Measurements from ENCODE around the gene BECN2. TPM values are rescaled to one million over a fixed set of nuclear protein-coding genes. Genes with fewer than 3 reads are reported as not detected.
"Not testable (repeated sequence)": the region's sequence is repeated elsewhere in the genome, so short reads cannot be mapped to it uniquely, and the experiment has no call there.

The BECN2 gene
- total RNA-seq, 1 experiment from 2014 or later, result not detected

DNA sequence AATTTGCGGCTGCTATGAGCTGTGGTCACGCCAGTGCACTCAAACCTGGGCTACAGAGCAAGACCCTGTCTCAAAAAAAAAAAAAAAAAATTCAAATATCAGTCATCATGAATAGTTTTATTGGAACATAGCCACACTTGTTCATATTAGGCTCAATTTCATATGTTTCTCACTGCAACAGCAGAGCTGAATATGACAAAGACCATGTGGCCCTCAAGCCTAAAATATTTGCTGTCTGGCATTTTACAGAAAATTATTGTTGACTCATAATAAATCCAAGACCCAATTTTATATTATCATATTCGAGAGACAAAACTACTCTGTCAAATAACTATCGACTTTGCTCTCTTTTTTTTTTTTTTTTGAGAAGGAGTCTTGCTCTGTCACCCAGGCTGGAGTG, 11.0 kb downstream of the BECN2 start:
- in situ Hi-C loops (cut with HindIII; ENCODE audit: low pct_unique_long_range_greater_than_20kb, low sequenced_read_pairs), result no loop called here
- no peak for DNase-seq (ENCODE audit: low read depth)

DNA sequence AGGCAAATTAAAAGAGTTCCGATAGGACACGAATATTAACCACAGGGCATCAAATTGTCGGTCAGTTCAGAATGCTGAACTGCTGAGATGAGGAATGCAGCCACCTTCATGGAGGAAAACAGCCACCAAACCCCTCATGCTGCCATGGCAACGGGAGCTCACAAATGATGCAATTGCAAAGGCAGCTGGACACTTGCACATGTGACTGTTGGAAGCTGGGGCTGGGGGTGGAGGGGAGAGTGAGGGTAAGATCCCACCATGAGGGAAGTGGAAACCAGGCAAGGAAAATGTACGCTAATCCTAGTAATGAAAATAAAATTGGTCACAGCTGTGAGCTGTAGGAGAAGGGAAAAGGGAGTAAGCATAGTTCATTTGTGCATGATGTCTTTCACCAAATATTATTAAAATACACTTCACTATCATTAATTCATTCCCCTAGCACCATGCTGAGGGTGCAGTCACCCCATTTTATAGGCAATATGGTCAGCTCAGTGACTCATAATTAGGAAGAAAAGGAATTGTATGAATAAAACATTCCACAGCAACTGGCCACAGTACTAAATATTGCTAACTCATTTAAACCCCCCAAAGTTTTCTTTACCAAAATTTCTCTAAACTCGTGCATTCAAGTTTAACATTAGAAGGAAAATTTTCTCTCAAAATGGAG, 15.3 kb downstream of the BECN2 start:
- in situ Hi-C loops (cut with HindIII; ENCODE audit: low pct_unique_long_range_greater_than_20kb, low sequenced_read_pairs), result no loop called here
- no peak for DNase-seq (ENCODE audit: low read depth)

DNA sequence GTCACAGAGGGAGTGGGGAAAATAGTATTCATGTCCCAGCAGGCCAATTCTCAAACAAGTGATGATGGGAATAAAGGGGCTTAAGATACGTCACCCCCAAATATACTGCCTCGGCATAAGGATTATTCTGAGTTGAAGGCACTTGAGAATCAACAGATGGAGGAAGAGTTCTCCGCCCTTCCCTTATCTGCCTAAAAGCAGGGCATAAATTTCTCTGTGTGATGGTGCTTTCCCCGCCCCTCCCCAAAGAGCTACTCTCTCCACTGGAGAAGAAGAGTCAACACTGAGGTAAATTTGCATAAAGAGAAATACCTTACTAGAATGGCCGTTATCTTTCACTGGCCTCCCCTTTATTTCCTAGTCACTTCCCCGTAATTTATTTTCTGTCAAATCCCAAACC, 18.7 kb downstream of the BECN2 start:
- DNase-seq (ENCODE audit: low read depth), result no peak
- in situ Hi-C loops (cut with HindIII; ENCODE audit: low pct_unique_long_range_greater_than_20kb, low sequenced_read_pairs), result no loop called here

DNA sequence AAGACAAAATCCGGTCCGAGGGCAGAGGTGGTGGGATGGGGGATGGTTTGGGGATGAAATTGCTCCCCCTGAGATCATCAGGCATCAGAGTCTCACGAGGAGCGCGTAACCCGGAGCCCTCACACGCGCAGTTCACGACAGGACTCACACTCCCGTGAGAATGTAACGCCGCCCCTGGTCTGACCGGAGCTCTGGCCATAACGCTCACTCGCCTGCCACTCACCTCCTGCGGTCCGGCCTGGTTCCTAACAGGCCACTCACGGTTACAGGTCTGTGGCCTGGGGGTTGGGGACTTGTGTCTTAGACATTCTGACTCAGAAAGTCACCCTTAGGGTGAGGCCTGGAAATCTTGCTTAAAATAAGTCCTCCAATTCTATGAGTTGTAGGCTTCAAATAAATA, 21.5 kb downstream of the BECN2 start:
- in situ Hi-C loops (cut with HindIII; ENCODE audit: low pct_unique_long_range_greater_than_20kb, low sequenced_read_pairs), result no loop called here
- no peak for DNase-seq (ENCODE audit: low read depth)

DNA sequence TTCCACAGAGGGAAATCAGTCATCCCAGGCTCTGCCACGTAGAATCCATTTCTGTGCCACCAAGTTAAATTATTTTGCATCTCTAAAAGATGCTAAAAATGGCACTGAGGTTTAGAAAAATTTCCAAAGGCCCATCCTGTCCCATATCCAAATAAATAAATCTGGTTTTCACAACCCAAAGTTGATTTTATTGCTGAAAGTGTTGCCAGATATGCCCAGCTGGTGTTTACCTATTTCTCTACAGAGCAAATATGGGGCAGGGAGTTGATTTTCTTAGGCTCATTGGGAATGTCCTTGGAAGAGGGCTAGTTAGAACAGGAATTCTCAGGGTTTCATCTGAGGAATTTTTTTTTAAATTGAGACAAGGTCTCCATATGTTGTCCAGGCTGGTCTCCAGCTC, 22.4 kb downstream of the BECN2 start:
- in situ Hi-C loops (cut with HindIII; ENCODE audit: low pct_unique_long_range_greater_than_20kb, low sequenced_read_pairs), result no loop called here

DNA sequence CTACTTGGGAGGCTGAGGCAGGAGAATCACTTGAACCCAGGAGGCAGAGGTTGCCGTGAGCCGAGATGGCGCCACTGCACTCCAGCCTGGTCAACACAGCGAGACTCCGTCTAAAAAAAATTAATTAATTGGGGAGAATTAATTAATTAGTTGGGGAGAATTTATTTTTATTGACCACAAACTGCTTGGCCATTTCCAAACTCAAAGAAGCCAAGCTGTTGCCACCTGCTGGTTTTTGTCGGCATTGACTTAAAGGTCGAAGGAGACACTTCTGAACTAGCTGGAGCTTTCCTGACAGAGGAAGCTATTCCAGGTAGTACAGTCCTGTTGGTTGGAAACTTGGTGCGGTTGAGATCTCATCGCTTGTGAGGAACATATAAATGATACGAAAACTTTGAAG, 28.2 kb downstream of the BECN2 start:
- in situ Hi-C loops (cut with HindIII; ENCODE audit: low pct_unique_long_range_greater_than_20kb, low sequenced_read_pairs), result no loop called here
- peak; percentile 35 for DNase-seq (ENCODE audit: low read depth)

More for the DNA sequence above, 22.4 kb downstream of the BECN2 start:
- DNase-seq (ENCODE audit: low read depth), result no peak

DNA sequence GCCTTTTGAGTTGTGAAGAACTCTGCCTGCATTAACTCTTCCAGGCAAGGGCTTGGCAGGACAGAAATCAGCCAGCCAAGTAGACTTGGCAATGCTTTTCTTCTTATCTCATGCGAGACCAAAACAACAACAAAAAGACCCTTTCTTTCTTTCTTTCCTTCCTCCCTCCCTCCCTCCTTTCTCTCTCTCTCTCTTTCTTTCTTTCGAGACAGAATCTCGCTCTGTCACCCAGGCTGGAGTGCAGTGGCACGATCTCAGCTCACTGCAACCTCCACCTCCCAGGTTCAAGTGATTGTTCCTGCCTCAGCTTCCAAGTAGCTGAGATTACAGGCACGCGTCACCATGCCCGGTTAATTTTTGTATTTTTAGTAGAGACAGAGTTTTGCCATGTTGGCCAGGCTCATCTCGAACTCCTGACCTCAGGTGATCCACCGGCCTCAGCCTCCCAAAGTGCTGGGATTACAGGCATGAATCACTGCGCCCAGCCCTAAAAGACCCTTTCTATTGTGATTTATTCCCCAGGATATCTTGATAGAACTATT, 30.9 kb downstream of the BECN2 start:
- in situ Hi-C loops (cut with HindIII; ENCODE audit: low pct_unique_long_range_greater_than_20kb, low sequenced_read_pairs); DNase-seq (ENCODE audit: low read depth): not testable (repeated sequence)

DNA sequence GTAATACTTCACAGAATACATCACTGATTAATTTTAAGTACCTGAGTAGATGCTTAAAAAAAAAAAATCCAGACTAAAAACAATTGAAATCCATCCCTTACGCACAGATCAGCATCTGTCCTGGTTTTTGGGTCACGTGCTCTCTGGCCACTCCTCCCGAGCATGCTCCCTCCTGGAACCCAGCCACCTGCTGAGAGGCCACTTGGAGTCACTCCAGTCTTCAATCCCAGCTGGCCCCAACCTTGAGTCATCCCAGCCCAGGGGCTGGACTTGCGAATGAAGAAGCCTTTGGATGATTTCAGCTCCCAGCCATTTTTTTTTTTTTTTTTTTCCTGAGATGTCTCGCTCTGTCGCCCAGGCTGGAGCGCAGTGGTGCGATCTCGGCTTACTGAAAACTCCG, 32.5 kb downstream of the BECN2 start:
- in situ Hi-C loops (cut with HindIII; ENCODE audit: low pct_unique_long_range_greater_than_20kb, low sequenced_read_pairs), result no loop called here
- peak; percentile 97 for DNase-seq (ENCODE audit: low read depth)

DNA sequence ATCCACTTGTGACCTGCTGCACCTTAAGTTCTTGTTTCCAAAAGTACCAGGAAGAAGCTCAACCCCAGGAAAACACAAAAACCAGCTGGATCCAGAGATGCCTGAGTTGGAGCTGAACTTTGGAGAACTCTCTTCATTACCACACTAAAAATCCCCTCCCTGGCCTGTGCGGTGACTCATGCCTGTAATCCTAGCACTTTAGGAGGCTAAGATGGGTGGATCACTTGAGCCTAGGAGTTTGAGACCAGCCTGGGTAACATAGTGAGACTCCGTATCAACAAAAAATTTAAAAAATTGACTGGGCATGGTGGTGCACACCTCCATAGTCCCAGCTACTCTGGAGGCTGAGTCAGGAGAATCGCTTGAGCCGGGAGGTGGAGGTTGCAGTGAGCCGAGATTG, 35.2 kb downstream of the BECN2 start:
- in situ Hi-C loops (cut with HindIII; ENCODE audit: low pct_unique_long_range_greater_than_20kb, low sequenced_read_pairs), result no loop called here
- DNase-seq (ENCODE audit: low read depth), result no peak

DNA sequence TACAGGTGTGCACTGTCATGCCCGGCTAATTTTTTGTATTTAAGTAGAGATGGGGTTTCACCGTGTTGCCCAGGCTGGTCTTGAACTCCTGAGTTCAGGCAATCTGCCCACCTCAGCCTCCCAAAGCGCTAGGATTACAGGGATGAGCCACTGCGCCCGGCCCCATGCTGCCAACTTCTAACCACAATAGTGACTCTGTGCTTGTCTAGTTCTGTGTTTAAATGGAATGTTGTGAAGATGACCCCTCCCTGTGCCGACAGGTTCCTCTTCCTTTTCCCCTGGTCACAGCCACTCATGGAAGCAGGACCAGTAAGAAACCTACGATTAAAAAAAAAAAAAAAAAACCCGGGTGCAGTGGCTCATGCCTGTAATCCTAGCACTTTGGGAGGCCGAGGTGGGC, 36.6 kb downstream of the BECN2 start:
- in situ Hi-C loops (cut with HindIII; ENCODE audit: low pct_unique_long_range_greater_than_20kb, low sequenced_read_pairs), result no loop called here
- DNase-seq (ENCODE audit: low read depth), result no peak

DNA sequence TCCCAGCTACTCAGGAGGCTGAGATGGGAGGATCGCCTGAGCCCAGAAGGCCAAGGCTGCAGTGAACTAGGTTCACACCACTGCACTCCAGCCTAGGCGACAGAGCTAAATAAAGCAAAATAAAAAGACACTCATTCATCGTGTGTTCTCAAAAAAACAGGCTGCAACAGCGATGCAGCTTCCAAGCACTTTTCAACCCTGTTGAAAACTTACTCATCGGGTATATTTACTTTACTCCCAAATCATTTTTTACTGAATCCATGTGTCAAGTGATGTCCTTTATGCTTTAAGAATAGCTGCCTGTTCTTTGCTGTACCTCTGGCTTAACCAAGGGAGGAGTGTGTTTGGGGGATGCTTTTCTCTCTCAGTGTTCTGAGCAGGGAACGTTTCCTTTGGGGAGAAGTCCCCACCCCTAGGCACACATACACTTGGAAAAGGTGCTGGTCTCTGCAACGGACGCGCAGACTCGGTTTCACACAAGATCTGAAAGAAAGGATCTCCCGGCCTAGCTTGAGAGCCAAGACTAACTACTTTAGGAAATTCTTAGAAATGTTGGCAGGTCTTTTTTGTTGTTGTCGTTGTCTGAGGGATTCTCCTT, 39.9 kb downstream of the BECN2 start:
- DNase-seq (ENCODE audit: low read depth), result no peak
- in situ Hi-C loops (cut with HindIII; ENCODE audit: low pct_unique_long_range_greater_than_20kb, low sequenced_read_pairs), result no loop called here

DNA sequence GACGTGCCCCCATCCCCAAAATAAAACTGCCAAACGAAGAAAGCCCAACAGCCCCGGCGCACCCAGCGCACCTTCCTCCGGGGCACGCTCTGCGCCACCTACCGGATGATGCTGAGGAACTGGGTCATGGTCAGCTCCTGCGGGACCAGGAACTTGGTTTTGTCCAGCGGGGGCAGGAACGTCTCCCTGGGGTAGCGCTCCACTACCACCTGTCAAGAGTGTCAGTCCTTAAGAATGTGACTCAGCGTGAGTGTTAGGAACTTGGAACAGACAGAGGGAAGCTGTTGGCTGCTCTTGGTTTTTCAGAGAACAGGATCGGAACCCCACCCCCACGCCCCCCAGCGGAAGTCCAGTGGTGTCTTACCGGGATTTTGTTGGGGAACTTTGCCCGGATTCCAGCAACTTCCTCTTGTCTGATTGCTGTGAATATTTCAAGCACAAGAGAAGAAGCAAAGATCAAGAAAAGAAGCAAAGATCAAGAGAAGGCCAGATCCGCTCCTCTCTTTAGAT, 40.9 kb downstream of the BECN2 start:
- in situ Hi-C loops (cut with HindIII; ENCODE audit: low pct_unique_long_range_greater_than_20kb, low sequenced_read_pairs), result no loop called here

DNA sequence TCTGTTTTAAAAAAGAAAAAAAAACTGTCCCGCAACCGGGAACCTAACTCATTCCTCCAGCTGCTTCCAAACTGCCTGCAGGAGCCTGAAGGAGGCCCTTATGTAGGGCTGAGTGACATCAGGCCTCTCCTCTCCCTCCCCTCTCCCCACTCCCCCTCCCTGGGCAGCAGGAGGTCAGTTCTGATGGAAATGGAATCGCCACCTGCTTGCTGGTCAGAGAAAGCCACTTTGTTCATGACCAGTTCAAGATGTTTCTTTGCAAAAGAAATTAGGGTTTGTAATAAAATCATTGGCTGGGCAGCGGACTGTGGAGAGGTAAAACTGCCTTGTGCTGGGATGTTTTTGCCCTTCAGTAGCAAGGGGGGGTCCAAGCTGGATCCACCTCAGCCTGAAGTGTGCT, 41.5 kb downstream of the BECN2 start, which contains the start of gene MAP1LC3C:
Gene MAP1LC3C, minus strand, starts transcription at position 73 of the 400 bp plus-strand sequence. CDS start 90 bp downstream, outside the sequence.
- peak; percentile 32 for DNase-seq (ENCODE audit: low read depth)
- in situ Hi-C loops (cut with HindIII; ENCODE audit: low pct_unique_long_range_greater_than_20kb, low sequenced_read_pairs), result no loop called here

More for the DNA sequence above, 40.9 kb downstream of the BECN2 start:
- peak; percentile 75 for DNase-seq (ENCODE audit: low read depth)

DNA sequence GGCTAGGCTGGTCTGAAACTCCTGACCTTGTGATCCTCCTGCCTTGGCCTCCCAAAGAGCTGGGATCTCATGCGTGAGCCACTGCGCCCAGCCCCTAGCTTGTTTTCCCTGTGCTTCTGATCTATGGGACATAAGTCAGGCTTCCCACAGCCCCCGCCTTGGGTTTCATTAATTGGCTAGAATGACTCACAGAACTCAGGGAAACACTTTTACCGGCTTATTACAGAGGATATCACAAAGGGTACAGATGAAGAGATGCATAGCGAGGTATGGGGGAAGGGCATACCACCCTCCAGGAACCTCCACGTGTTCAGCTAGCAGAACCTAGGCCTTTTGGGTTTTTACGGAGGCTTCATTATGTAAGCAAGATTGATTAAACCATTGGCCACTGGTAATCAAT, 42.9 kb downstream of the BECN2 start:
- no peak for DNase-seq (ENCODE audit: low read depth)
- in situ Hi-C loops (cut with HindIII; ENCODE audit: low pct_unique_long_range_greater_than_20kb, low sequenced_read_pairs), result no loop called here

DNA sequence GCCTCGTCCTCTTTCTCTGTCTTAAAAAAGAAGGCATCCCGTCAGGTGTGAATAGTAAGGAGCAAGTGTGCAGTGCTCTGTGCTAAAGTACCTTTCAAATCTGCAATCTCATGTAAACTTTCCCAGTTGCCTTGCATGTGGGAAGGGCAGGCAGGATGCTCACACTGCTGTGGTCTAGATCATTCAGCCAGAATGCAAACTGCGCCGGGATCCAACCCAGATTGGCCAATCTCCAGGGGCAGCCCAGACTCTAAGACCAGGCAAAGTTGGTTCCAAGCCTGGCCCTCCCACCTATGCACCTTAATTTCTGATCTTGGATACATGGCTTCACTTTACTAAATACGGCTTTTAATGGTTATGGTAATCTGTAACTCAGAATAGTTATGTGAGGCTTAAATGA, 44.5 kb downstream of the BECN2 start:
- in situ Hi-C loops (cut with HindIII; ENCODE audit: low pct_unique_long_range_greater_than_20kb, low sequenced_read_pairs), result no loop called here
- DNase-seq (ENCODE audit: low read depth), result no peak

DNA sequence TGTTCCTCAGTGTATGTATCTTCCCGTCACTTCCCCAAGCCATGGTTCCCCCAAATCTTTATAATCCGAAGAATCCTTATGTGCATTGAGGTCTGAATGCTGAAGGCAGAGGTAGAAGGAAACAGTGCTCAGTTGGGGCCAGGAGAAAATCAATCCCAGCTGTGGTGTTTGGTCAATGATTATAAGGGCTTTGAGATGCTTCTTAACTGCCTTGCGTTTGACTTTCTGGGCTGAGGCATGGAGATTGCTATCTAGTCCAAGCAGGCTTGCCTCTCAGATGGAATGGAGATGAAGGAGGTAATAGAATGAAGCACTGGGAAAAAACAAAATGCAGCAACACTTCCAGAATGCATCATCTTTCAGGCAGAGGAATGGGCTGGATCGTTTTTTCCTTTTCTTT, 44.9 kb downstream of the BECN2 start:
- no peak for DNase-seq (ENCODE audit: low read depth)
- in situ Hi-C loops (cut with HindIII; ENCODE audit: low pct_unique_long_range_greater_than_20kb, low sequenced_read_pairs), result no loop called here

DNA sequence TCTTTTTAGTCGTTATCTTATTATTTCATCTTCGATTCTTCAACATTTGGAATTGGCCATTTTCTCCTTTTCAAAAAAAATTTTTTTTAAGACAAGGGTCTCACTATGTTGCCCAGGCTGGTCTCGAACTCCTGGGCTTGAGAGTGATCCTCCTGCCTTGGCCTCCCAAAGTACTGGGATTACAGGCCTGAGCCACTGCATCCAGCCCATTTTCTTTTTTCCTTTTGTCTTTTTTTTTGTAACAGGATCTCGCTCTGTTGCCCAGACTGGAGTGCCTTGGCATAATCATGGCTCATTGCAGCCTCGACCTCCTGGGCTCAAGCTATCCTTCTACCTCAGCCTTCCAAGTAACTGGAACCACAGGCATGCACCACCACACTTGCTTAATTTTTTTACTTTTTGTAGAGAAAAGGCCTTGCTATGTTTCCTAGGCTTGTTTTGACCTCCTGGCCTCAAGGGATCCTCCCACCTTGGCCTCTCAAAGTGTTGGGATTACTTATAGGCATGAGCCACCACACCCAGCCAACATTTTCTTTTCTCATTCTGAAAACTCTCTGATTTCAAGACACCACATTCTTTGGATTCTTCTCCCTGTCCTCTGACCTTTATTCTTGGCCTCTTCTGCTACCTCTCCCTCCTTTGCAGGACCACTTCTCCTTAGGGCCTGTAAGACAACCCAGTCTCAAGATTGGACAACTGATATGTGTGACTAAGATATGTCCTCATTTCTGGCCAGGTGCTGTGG, 47.4 kb downstream of the BECN2 start:
- in situ Hi-C loops (cut with HindIII; ENCODE audit: low pct_unique_long_range_greater_than_20kb, low sequenced_read_pairs), result no loop called here
- DNase-seq (ENCODE audit: low read depth), result peak; percentile 71

DNA sequence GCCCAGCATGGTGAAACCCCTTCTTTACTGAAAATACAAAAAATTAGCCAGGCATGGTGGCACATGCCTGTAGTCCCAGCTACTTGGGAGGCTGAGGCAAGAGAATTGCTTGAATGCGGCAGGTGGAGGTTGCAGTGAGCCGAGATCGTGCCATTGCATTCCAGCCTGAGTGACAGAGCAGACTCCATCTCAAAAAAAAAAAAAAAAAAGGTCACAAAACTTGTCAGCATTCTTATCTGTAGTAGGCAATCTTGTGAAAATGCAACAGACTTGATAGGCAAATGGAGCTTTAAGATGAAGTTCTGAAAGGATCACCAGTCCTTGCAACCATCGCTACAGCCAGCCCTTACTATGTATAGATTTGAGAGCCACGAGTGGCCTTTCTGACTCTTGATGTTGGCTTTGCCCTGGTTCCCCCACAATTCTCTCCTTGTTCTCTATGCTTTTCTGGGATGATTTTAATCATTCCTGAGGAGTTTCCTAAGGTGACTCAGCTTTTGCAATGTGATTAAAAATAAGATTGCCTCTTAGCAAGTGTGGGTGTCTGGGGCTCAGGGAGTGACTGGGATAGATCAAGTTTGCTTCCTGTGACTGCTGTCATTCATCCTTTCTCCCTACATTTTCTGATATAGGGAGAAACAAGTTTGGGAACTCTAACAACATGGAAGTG, 48.4 kb downstream of the BECN2 start:
- peak; percentile 38 for DNase-seq (ENCODE audit: low read depth)
- in situ Hi-C loops (cut with HindIII; ENCODE audit: low pct_unique_long_range_greater_than_20kb, low sequenced_read_pairs), result no loop called here

All from Caki2 (cell line).